GM21360 (cell line): ENCODE data around the gene AGPAT1.

Experiments
- ATAC-seq: cut with Tn5 transposase; IDR thresholded peaks from one replicate; pipeline ENCODE4 v1.9.1; 2021; ENCODE audit warnings: mild to moderate bottlenecking, moderate library complexity; ENCODE audit not compliant: unreplicated experiment

AGPAT1 gene

GRCh38 chr6:32173051-32173727 lies 2.7 kb downstream of the AGPAT1 start:
- ATAC-seq: no peak

GRCh38 chr6:32171234-32171633 lies 4.7 kb downstream of the AGPAT1 start:
- no peak for ATAC-seq

GRCh38 chr6:32170294-32170693 lies 5.6 kb downstream of the AGPAT1 start:
- ATAC-seq: no peak

- ATAC-seq: no peak
Measured at GRCh38 chr6:32168807-32169591, 6.9 kb downstream of the AGPAT1 start.

- ATAC-seq: no peak
Measured at GRCh38 chr6:32168350-32168749, 7.5 kb downstream of the AGPAT1 start.

- no peak for ATAC-seq
Measured at GRCh38 chr6:32167761-32168262, 8.1 kb downstream of the AGPAT1 start.

- ATAC-seq: no peak
Measured at GRCh38 chr6:32167154-32167760, 8.6 kb downstream of the AGPAT1 start.

GRCh38 chr6:32166411-32167061 lies 9.3 kb downstream of the AGPAT1 start:
- no peak for ATAC-seq

- no peak for ATAC-seq
Measured at GRCh38 chr6:32164295-32164694, 11.6 kb downstream of the AGPAT1 start, which contains the start of gene EGFL8. EGFL8 (plus strand) TSS chr6:32164595; CDS start chr6:32166166, 1,571 bp downstream.

- ATAC-seq: no peak
Measured at GRCh38 chr6:32163559-32164258, 12.2 kb downstream of the AGPAT1 start.

GRCh38 chr6:32158052-32158451 lies 17.8 kb downstream of the AGPAT1 start:
- ATAC-seq: no peak

GRCh38 chr6:32156891-32157290 lies 19.0 kb downstream of the AGPAT1 start:
- ATAC-seq: no peak

- ATAC-seq: no peak
Measured at GRCh38 chr6:32154514-32155161, 21.2 kb downstream of the AGPAT1 start.

GRCh38 chr6:32153564-32154513 lies 22.0 kb downstream of the AGPAT1 start, which contains the start of gene PPT2:
PPT2 (plus strand) TSS chr6:32154141; CDS start chr6:32154595, 454 bp downstream.
- no peak for ATAC-seq

GRCh38 chr6:32152769-32153563 lies 22.9 kb downstream of the AGPAT1 start:
- ATAC-seq: no peak

GRCh38 chr6:32151863-32152768 lies 23.8 kb downstream of the AGPAT1 start, which contains the start of gene PRRT1:
PRRT1 (minus strand) TSS chr6:32151939; CDS start chr6:32151827, 112 bp downstream.
- no peak for ATAC-seq
